Urinary bladder (tissue), 4 donors: ENCODE results near the gene TIE1. TPM values are rescaled to one million over a fixed set of nuclear protein-coding genes. Genes with fewer than 3 reads are reported as not detected.
A peak's percentile ranks its signal among the peaks of the same experiment; 100 is the strongest.

ENCODE experiments used
- DNase-seq: peaks from one replicate; pipeline ENCODE4 v3.0.0-alpha.2; 2015; ENCODE audit errors: extremely low spot score
- H3K27ac ChIP-seq: one replicate; pipeline ENCODE4 v1.5.1; 2013; ENCODE audit warnings: low read depth, mild to moderate bottlenecking, moderate library complexity
- H3K36me3 ChIP-seq: one replicate; pipeline ENCODE4 v1.6.1; 2013; ENCODE audit warnings: mild to moderate bottlenecking, moderate library complexity; ENCODE audit not compliant: insufficient read depth
- H3K4me1 ChIP-seq: one replicate; pipeline ENCODE4 v1.6.1; 2013; ENCODE audit warnings: mild to moderate bottlenecking, moderate library complexity; ENCODE audit not compliant: insufficient read depth
- H3K4me3 ChIP-seq: one replicate; pipeline ENCODE4 v1.5.1; 2013; ENCODE audit warnings: low read depth, low read length
- WGBS: extraction: QIAGEN DNeasy Blood & Tissue Kit; methylation state at CpG from one replicate; pipeline ENCODE4 v1.1.7; 2013; 5-methylcytosine and 5-hydroxymethylcytosine counted together
- polyA plus RNA-seq: library from polyadenylated mRNA; stranded (reverse); fragments of 200-250 nt; gene quantifications from one replicate; pipeline ENCODE4 v1.2.3, GENCODE V29; 2013
- total RNA-seq: library from RNA; depleted of rRNA; stranded (reverse); fragments of >200 nt; gene quantifications from one replicate; pipeline ENCODE4 v1.2.3, GENCODE V29; 2014
- donor health status: healthy with polysubstance abuse.
- donor health status: healthy.

TIE1 gene
- total and polyA plus RNA-seq, 2 donors = 35.2 to 38.5 TPM

- no peak for DNase-seq
- H3K27ac ChIP-seq = no peak overlapping the region
- no peaks in the 10 kb centered on the region for H3K4me1 ChIP-seq
- 92% methylated on average over 5 of the region's 5 CpGs for WGBS
- H3K4me3 ChIP-seq = no peak overlapping the region
- no peaks in the 10 kb centered on the region for H3K36me3 ChIP-seq
Measured at GRCh38 chr1:43279161-43279560, 21.6 kb upstream of the TIE1 start.

GRCh38 chr1:43279666-43280065 is 21.1 kb upstream of the TIE1 start:
- Histone ChIP-seq H3K4me3 (no peak overlapping the region), H3K4me1 (no peaks in the 10 kb centered on the region), H3K36me3 (no peaks in the 10 kb centered on the region), H3K27ac (no peak overlapping the region)
- 89% methylated on average over 6 of the region's 6 CpGs for WGBS
- DNase-seq = no peak

- Histone ChIP-seq H3K4me3 (no peak overlapping the region), H3K27ac (no peak overlapping the region), H3K36me3 (no peaks in the 10 kb centered on the region), H3K4me1 (no peaks in the 10 kb centered on the region)
- no peak for DNase-seq
- WGBS = 30% methylated on average over 2 of the region's 2 CpGs
Measured at GRCh38 chr1:43280692-43281091, 20.1 kb upstream of the TIE1 start.

GRCh38 chr1:43282220-43283195 is 18.3 kb upstream of the TIE1 start:
- H3K27ac ChIP-seq = no peak overlapping the region
- no peaks in the 10 kb centered on the region for H3K36me3 ChIP-seq
- 88% methylated on average over 15 of the region's 15 CpGs for WGBS
- no peak overlapping the region for H3K4me3 ChIP-seq
- no peak for DNase-seq
- no peaks in the 10 kb centered on the region for H3K4me1 ChIP-seq

- no peaks in the 10 kb centered on the region for H3K36me3 ChIP-seq
- H3K4me3 ChIP-seq = no peak overlapping the region
- no peaks in the 10 kb centered on the region for H3K4me1 ChIP-seq
- DNase-seq = no peak
- no peak overlapping the region for H3K27ac ChIP-seq
- 90% methylated on average over 3 of the region's 3 CpGs for WGBS
Measured at GRCh38 chr1:43284065-43284464, 16.7 kb upstream of the TIE1 start.

- Histone ChIP-seq H3K36me3 (no peaks in the 10 kb centered on the region), H3K27ac (no peak overlapping the region), H3K4me1 (no peaks in the 10 kb centered on the region), H3K4me3 (no peak overlapping the region)
- WGBS = 68% methylated on average over 12 of the region's 12 CpGs
- DNase-seq = no peak
Measured at GRCh38 chr1:43284546-43285110, 16.2 kb upstream of the TIE1 start.

- WGBS = 33% methylated on average over 19 of the region's 19 CpGs
- peak within 1 kb of the TSS; percentile 8 for H3K4me3 ChIP-seq
- H3K36me3 ChIP-seq = no peaks in the 10 kb centered on the region
- H3K4me1 ChIP-seq = no peaks in the 10 kb centered on the region
- DNase-seq = peak; percentile 37
- no peak within 1 kb of the TSS for H3K27ac ChIP-seq
Measured at GRCh38 chr1:43285269-43285990, 15.4 kb upstream of the TIE1 start, which contains the start of gene C1orf210. Gene C1orf210 (minus strand): TSS chr1:43285581. CDS start chr1:43283270, 2,311 bp downstream.

GRCh38 chr1:43286115-43286514 is 14.7 kb upstream of the TIE1 start:
- Histone ChIP-seq H3K36me3 (no peaks in the 10 kb centered on the region), H3K27ac (no peak overlapping the region), H3K4me1 (no peaks in the 10 kb centered on the region), H3K4me3 (no peak overlapping the region)
- WGBS = 89% methylated on average over 11 of the region's 11 CpGs
- no peak for DNase-seq

GRCh38 chr1:43286533-43286932 is 14.2 kb upstream of the TIE1 start:
- 94% methylated on average over 5 of the region's 5 CpGs for WGBS
- no peak overlapping the region for H3K27ac ChIP-seq
- no peaks in the 10 kb centered on the region for H3K4me1 ChIP-seq
- H3K36me3 ChIP-seq = no peaks in the 10 kb centered on the region
- no peak for DNase-seq
- H3K4me3 ChIP-seq = no peak overlapping the region

GRCh38 chr1:43288058-43288784 is 12.6 kb upstream of the TIE1 start:
- Histone ChIP-seq H3K4me1 (no peaks in the 10 kb centered on the region), H3K27ac (no peak overlapping the region), H3K36me3 (no peaks in the 10 kb centered on the region), H3K4me3 (no peak overlapping the region)
- no peak for DNase-seq
- WGBS = 89% methylated on average over 9 of the region's 9 CpGs

GRCh38 chr1:43288785-43289706 is 11.7 kb upstream of the TIE1 start:
- Histone ChIP-seq H3K36me3 (no peaks in the 10 kb centered on the region), H3K27ac (no peak overlapping the region), H3K4me3 (no peak overlapping the region), H3K4me1 (no peaks in the 10 kb centered on the region)
- no peak for DNase-seq
- 69% methylated on average over 12 of the region's 12 CpGs for WGBS

- Histone ChIP-seq H3K27ac (no peak overlapping the region), H3K4me1 (no peaks in the 10 kb centered on the region), H3K36me3 (no peaks in the 10 kb centered on the region), H3K4me3 (no peak overlapping the region)
- WGBS = 79% methylated on average over 7 of the region's 7 CpGs
- DNase-seq = no peak
Measured at GRCh38 chr1:43292216-43292615, 8.6 kb upstream of the TIE1 start.
